Lower leg skin (tissue), 4 donors: ENCODE measurements around the gene RNU1-1. TPM values are rescaled to one million over a fixed set of nuclear protein-coding genes. Genes with fewer than 3 reads are reported as not detected.

Source experiments
- DNase-seq, 2 donors: peaks; one replicate each; pipeline ENCODE4 v3.0.0-alpha.2; 2019; ENCODE audit warnings: low spot score in 2 of 2
- H3K4me3 ChIP-seq: fragments of 200-600 bp; sonication (generic); 2 replicates; pipeline ENCODE4 v1.5.1; 2017; ENCODE audit warnings: mild to moderate bottlenecking, low read depth; ENCODE audit not compliant: poor library complexity, severe bottlenecking
- CTCF ChIP-seq, 3 donors: fragments of 450-650 bp; IDR thresholded peaks; one replicate each; pipeline ENCODE4 v1.5.1; 2016; ENCODE audit warnings: antibody characterized with exemption in 3 of 3, mild to moderate bottlenecking in 3 of 3, moderate library complexity in 2 of 3
- POLR2A ChIP-seq, 2 donors: fragments of 450-650 bp; IDR thresholded peaks; one replicate each; pipeline ENCODE4 v1.6.1; 2016 to 2017; ENCODE audit warnings: antibody characterized with exemption in 2 of 2, mild to moderate bottlenecking in 1 of 2, moderate library complexity in 1 of 2
- WGBS, 2 donors: methylation state at CpG; one replicate each; pipeline ENCODE4 v1.1.5; 2018; 5-methylcytosine and 5-hydroxymethylcytosine counted together
- intact Hi-C: fragments of 100-400 bp; cut with DNase I; formaldehyde crosslinking; loops from one replicate; pipeline ENCODE4 v1.15.0; 2023; ENCODE audit warnings: low total_unique reads
- total RNA-seq, 4 donors: library from RNA; depleted of rRNA; stranded (reverse); fragments of >200 nt; gene quantifications; one replicate each; pipeline ENCODE4 v1.1.0, GENCODE V29; 2016

The RNU1-1 gene
- total RNA-seq, 4 donors from 2014 or later = under 0.01 TPM; not detected in 1

- H3K4me3 ChIP-seq = no peak overlapping the region
- TF ChIP-seq CTCF (IDR thresholded peaks at IDR 0.05) (no peak), POLR2A (IDR thresholded peaks at IDR 0.05) (no peak)
- whole genome bisulfite sequencing, 2 donors = 92 to 96% methylated on average over 28 of the region's 28 CpGs
- no peak for DNase-seq
- intact Hi-C loops = no loop called here
Measured at GRCh38 chr1:16474166-16474800, 39.8 kb downstream of the RNU1-1 start.

- H3K4me3 ChIP-seq = no peak overlapping the region
- WGBS, 2 donors = 74 to 90% methylated on average over 3 of the region's 3 CpGs
- intact Hi-C loops = no loop called here
- no peak for DNase-seq
- TF ChIP-seq POLR2A (IDR thresholded peaks at IDR 0.05) (no peak), CTCF (IDR thresholded peaks at IDR 0.05) (no peak)
Measured at GRCh38 chr1:16468558-16468957, 45.5 kb downstream of the RNU1-1 start.

GRCh38 chr1:16464917-16465625, 49.0 kb downstream of the RNU1-1 start:
- WGBS, 2 donors = 92% methylated on average over 21 of the region's 21 CpGs
- TF ChIP-seq CTCF (IDR thresholded peaks at IDR 0.05) (no peak), POLR2A (IDR thresholded peaks at IDR 0.05) (no peak)
- intact Hi-C loops = no loop called here
- no peak for DNase-seq
- H3K4me3 ChIP-seq = no peak overlapping the region

Other genes with a start within 250 kb of the RNU1-1 start
- 10 to 100 TPM; 40.1 to 68.3 (median 58.1) TPM for gene FBXO42, start 161.8 kb downstream of the RNU1-1 start, total RNA-seq
- 10 to 100 TPM; 37.8 to 54.0 (median 48.5) TPM for gene SZRD1, start 147.0 kb downstream of the RNU1-1 start, total RNA-seq
- not detected for gene SPATA21, start 76.9 kb downstream of the RNU1-1 start, total RNA-seq
- 100 to 1,000 TPM in 1 of 4 donors, 10 to 100 TPM in 3; 74.7 to 108 (median 87.5) TPM for gene NECAP2, start 73.6 kb downstream of the RNU1-1 start, total RNA-seq
- gene NBPF1, start 99.3 kb upstream of the RNU1-1 start, total RNA-seq = 10 to 100 TPM in 3 of 4 donors, 1 to 10 TPM in 1; 8.2 to 19.8 (median 14.7) TPM
- under 1 TPM in 3 of 4 donors, not detected in 1; under 0.01 TPM for gene RNU1-3, start 152.7 kb upstream of the RNU1-1 start, total RNA-seq
- under 1 TPM in 3 of 4 donors, not detected in 1; under 0.01 TPM for gene RNU1-4, start 226.2 kb upstream of the RNU1-1 start, total RNA-seq